GM19463 (cell line): Measurements from ENCODE around the gene UBE2O.

Experiments
- ATAC-seq: cut with Tn5 transposase; IDR thresholded peaks from one replicate; pipeline ENCODE4 v1.9.1; 2021; ENCODE audit warnings: mild to moderate bottlenecking, moderate library complexity; ENCODE audit not compliant: unreplicated experiment

Gene UBE2O

GRCh38 chr17:76420356-76421043 is 32.5 kb downstream of the UBE2O start:
- ATAC-seq, result no peak

DNA sequence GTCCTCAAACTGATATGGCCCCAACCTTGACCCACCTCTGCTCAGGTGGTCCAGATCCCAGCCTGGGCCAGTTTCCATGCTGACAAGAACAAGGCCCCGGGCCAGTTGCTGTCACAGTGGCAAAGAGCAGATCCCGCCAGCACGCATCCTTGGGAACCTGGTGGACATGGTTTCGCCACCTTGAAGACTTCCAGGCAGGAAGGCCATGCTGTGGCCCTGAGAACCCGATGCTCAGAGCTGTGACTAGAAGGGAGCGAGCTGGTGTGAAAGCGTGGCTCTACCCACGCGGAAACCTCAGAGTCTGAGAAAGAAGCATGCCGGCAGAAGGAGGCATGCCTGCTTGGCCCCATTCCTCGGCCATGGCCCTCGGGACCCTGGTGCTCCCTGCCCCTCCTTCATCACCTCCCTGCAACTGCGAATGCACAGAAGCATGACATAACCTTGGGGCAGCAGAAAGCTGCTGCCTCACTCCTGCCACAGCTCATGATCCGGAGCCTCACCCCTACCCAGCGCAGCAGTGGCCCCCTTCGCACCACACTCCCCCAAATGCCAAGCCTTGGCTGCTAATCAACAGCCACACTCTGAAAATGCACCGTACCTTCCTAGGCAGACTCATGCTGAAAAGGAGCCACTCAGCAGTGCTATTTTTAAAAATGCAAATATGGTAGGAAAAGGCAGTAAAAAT is 33.2 kb downstream of the UBE2O start:
- no peak for ATAC-seq

DNA sequence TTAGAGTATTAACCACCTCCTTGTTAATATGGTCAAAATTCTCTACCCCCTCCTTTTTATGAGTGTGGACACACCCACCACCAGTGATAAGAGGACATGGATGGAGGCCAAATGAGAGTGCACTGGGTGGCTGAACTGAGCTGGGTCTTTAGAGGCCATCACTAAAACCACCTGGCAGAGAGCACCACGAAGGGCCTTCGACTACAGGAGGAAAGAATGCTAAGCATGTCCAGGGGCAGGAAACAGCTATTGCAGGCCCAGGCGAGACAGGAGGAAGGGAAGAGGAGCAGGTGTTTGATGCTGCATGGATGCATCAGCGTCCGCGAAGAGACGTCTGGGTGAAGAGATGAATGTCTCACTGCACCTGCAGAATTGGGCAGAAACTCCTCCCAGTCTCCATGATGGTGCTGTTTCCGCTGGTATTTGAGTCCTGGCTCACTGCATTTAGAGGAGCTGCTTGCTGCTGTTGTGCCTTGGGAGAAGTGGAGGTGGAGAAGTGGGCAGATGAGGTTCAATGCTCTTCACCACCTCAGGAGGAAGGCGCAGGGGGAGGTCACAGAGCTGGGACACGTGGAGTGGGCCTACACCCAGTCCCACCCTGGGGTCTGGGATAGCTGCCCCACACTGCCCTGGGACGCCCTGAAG is 35.3 kb downstream of the UBE2O start:
- no peak for ATAC-seq

GRCh38 chr17:76416899-76417298 is 36.1 kb downstream of the UBE2O start:
- no peak for ATAC-seq

DNA sequence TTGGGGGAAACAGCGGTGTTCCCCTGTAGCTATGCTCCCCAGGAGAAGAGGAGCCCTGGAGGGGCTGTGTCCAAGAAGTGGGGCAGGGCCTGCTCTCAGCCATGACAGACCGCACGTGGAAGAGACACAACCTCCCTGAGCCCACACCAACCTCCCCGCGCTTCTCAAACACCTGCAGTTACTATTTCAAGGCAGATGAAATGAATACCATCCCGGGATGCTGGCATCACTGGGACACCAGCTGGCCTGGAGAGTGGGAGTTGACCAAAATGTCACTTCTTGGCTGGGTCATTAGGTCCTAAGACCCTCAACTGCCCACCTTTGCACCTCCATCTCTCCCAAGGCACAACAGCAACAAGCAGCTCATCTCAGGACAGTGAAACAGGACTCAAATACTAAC is 36.5 kb downstream of the UBE2O start:
- ATAC-seq, result no peak

DNA sequence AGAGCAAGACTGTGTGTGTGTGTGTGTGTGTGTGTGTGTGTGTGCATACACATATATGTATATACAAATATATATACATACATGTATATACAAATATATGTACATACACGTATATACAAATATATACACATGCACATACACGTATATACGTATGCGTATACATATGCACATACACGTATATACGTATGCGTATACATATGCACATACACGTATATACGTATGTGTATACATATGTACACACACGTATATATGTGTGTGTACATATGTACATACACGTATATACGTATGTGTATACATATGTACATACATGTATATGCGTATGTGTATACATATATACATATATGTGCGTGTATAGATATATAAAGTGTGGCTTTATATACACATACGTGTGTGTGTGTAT is 37.2 kb downstream of the UBE2O start:
- ATAC-seq, result no peak

DNA sequence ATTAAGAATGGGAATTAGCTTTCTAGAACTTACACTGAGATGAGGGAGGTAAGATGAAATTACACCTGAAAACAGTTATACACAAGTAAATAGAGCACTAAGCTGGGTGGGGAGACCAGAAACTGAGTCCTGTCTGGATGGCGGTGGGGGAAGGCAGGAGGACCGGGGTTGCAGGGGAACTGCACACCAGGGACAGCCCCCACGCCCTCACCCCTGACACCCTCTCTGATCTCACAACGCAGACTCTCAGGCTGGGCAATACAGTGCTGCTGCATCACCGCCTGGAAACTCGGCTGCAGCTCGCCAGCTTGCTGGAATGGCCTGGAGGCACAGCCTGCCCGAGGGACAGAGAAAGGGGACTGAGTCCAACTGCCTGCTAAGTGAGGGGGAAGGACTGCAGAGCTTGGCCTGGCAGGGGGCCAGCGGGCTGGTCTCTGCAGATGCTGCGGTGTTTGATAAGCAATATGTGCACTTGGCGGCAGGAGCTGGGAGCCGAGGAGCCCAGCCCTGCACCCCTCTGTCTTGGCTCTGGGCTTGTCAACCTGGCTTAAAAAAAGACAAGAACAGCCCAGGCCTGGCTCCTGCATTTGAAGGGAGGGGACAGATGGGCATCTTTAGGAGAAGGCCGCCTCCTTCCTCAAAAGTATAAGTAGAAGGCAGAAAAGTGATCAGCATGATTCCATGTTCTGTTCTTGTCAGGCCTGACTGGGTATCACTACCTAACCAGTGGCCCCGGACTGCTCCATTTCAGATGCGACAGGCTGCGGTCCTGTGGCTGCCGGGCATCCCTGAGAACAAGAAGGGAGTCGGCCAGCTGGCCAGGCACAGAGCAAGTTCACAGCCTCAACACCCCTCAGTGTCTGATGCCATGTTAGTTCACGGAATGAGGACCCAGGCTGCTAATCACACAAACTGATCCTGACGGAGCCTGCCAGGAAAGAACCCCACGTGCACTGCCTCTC is 38.3 kb downstream of the UBE2O start:
- ATAC-seq, result no peak

DNA sequence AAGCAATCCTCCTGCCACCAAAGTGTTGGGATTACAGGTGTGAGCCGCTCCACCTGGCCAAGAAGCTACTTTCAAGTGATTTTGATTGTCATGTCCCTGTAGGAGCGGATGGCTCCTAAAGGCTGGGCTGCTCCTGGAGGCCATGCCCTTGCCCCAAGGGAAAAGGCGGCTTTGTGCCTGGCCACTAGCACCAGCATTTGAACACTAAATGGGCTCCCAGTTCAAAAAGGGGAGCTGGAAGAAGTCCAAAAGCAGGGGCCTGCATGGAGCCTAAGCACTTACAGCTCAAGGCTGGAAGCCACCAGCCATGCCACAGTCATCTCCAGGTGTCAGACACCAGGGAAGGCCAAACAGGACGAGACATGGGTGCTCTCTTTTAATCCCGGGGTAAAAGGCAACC is 41.7 kb downstream of the UBE2O start:
- ATAC-seq, result no peak

DNA sequence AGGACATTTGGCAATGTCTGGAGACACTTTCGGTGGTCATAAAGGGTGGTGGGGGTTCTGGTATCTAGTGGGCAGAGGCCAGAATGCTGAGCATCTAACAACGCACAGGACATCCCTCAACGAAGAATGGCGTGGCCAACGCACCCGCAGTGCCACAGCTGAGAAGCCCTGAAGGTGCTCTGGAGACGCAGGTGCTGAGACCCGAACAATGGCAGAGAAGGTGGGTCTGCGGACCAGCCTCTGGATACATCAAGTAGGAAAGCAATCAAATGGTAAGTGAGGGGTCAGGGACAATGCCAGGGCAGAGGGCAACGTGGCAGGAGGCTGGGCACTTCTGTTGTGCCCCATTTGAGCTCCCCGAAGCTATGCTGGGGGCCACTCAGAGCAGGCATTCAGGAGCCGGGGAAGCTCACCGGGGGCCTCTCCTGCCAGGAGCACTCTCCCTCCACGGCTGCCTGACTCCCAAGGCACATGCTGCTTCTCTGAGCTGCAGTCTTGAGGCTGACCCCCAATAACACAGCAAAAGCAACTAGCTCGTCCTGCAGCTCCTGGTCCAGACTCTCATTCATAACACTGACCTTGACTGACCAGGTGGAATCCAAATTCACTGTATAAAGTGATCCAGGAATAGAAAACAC is 42.5 kb downstream of the UBE2O start:
- ATAC-seq, result no peak

GRCh38 chr17:76408037-76408849 is 44.7 kb downstream of the UBE2O start:
- ATAC-seq, result no peak

DNA sequence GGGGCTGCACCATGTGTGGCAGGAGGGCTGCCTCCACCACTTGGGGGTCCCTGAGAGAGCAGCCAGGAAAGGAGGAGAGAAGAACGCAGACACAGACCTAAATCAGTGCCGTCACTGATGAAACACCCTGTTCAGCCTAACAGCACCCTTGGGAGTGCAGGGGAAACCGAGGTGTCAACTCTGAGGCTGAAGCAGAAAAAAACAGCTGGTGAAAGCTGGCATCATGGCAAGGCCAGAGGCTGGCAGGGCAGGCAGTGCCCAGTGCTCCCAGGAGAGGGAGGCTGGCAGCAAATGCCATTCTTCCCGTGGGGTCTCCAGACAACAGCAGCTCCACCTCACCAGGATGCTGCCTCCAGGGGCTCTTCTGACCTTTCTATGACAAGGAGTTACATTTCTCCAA is 45.4 kb downstream of the UBE2O start:
- ATAC-seq, result no peak

- ATAC-seq, result no peak
These were observed 46.8 kb downstream of the UBE2O start for GRCh38 chr17:76405967-76406647.

- ATAC-seq, result no peak
These were observed 47.4 kb downstream of the UBE2O start for GRCh38 chr17:76405607-76405966.

DNA sequence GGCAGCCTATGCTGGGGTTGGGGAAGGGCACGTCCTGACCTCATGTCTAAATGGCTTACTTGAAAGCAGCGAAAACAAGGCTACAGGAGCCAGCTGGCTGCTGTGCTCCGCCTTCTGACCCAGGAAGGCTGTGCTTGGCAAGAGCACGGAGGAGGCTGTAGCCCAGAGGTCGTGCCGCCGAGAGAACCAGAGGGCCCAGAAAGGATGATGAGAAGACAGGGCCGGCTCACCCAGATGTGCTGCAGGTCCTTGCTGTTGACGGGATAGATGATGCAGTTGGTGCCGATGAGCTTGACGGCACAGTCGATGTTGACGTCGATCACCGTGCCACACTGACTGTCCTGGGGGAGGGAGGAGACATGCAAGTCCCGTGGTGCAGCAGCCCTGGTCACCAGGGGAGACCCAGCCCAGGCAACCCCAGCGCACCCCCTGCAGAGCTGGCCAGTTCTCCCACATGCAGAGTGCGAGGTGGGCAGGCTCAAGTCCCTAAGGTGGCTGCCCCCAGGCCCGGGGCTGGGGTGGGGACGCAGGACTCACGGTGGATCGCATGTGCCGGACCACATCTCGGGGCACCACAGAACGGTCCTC is 47.9 kb downstream of the UBE2O start:
- no peak for ATAC-seq

DNA sequence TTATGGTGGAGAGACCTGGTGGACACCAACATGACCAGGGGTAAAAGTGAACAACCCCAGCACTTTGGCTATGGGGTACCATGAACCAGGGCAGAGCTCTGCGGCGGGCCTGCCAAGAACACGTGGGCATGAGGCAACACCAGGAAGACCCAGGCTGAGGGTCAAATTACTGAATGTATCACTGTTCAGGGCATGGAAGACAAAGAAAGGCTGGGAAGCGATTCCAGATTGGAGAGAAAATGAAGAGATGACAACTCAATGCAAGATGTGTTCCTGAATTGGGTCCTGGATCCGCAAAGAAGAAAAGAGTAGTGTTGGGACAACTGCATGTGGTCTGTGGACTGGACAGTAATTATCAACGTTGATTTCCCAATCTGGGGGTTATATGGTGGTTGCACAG is 48.7 kb downstream of the UBE2O start:
- ATAC-seq, result no peak

DNA sequence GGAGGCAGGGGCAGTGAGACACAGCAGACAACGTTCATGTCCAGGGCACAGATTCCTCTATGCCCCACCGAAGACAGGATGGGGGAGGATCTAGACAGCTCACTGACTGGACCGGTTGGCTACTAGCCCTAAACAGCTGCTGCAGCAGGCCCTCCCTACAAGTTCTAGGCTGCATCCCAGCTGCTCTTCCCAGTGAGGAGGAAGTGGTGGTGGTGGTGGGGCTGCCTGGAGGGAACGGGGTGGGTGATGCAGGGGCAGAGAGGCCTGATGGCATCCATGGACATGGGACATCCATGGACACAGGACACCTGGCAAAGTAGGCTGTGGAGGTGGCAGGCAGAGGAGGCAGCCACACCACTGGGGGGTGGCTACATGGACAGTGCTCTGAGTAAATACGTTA is 50.2 kb downstream of the UBE2O start:
- ATAC-seq, result no peak

DNA sequence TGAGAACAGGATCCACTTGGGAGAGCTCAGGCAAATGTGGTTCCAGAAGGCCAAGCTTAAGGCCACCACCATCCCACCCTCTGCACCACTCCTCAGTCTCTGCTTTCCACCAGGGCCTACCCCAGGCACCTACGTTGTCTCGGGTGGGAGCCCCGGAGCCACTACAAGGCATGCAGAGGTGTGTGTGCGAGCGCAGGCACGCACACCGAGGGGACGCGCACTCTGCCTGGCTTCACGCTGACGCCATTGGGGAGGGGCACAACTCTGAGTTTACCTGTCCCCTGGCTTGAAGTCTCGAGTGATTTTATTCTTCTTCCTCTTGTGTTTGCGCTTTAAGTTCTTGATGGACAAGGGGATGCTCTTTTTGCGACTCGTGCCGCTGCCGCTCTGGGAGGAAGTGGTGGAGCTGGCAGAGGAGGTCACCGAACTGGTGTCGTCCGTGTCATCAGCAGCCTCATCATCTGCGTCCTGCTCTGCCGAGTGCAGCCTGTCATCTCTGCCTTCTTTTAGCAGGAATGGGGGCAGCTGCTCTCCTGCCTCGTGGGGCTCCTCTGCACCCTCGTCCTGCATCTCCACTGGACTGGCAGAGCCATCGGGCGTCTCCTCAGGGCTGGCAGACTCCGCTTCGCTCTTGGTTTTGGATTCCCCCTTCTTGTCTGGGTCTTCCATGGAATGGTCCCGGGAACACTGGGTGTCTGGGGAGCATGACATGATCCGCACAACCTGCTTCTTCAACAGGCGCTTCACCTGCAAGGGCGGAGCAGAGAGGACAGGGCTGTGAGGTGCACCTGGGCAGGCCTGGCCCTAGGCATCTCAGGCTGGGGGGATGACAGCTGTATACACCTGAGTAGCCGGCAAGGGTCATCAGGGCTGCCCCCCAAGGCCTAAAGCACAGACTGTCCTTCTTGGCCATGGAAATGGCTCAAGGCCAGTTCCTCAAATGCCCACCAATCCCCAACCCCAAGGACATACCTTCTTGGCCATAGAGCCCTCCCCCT is 53.5 kb downstream of the UBE2O start:
- no peak for ATAC-seq
